ENCODE data around the gene ZNF526.

DNA sequence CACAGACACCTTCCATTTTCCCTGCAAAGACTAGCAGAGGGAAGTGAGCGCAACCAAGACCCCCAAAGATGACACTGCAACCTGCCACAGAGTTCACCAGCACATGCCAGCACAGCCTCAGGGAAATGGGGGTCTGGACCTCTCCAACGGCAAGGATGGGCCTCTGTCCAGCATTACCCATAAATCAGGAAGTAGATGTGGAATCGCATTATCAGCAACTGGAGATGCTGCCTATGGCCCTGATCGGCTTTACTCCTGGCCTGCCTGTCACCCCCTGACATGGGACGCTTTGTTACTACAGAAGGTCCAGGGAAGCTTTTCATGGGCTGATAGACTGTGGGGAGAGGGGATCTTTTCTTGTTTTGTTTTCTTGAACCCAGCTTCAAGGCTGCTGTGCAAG is 46.4 kb upstream of the ZNF526 start:
- TF ChIP-seq YY1 (IDR thresholded peaks at IDR 0.05; ENCODE audit: insufficient read depth, insufficient read length) (no peak), SUZ12 (IDR thresholded peaks at IDR 0.05; ENCODE audit: extremely low read depth, insufficient read depth, insufficient read length) (no peak)

Measured in NT2/D1 (cell line).